ENCODE data around the gene PDE7B. TPM values are rescaled to one million over a fixed set of nuclear protein-coding genes. Genes with fewer than 3 reads are reported as not detected.

The PDE7B gene
- total and polyA plus RNA-seq, 2 donors (not counting 1 experiment from before 2014, with no cell fraction given), result 2.6 to 7.5 TPM

GRCh38 chr6:135909737-135910387 is 58.4 kb downstream of the PDE7B start:
- peak overlapping the region; percentile 21 for H3K4me3 Mint-ChIP-seq
- CTCF ChIA-PET, result interaction anchor here (0.6 to 8.7 kb wide), 65 partner anchors 9 to 459 kb away, joined by 3 to 173 read pairs (median 4); partner anchors contain the start of gene PDE7B
- Histone ChIP-seq H3K4me1 (ENCODE audit: control insufficient read depth in 2 of 2, insufficient read depth in 2 of 2, low read length in 2 of 2) (peaks cover 0 to 3% of the 10 kb centered on the region in 2 donors), H2AFZ (ENCODE audit: insufficient read depth, low read depth, low read length, poor library complexity, severe bottlenecking) (peak overlapping the region; percentile 46), H4K20me1 (ENCODE audit: control insufficient read depth, insufficient read depth, low read length, poor library complexity, severe bottlenecking) (no peaks in the 10 kb centered on the region), H3K4me3 (ENCODE audit: control extremely low read depth in 1 of 5, extremely low read depth in 1 of 5, insufficient read depth in 1 of 5, low read depth in 2 of 5, low read length in 4 of 5) (no peak overlapping the region), H3K9ac (ENCODE audit: low read length) (no peak overlapping the region), H3K79me2 (ENCODE audit: control insufficient read depth, insufficient read depth, low read length) (no peaks in the 10 kb centered on the region), H3K9me3 (ENCODE audit: control extremely low read depth in 1 of 3, control insufficient read depth in 2 of 3, insufficient read depth in 1 of 3, low read length in 2 of 3) (no peaks in the 10 kb centered on the region), H3K4me2 (replicated peaks; ENCODE audit: low read depth, low read length, poor library complexity, severe bottlenecking) (peak overlapping the region; percentile 24), H3K27me3 (replicated peaks in 1 of 4; ENCODE audit: control extremely low read depth in 1 of 4, control insufficient read depth in 3 of 4, insufficient read depth in 4 of 4, low read length in 3 of 4) (no peaks in the 10 kb centered on the region), H3K27ac (ENCODE audit: low read length in 2 of 2) (no peak overlapping the region), H3K36me3 (replicated peaks in 1 of 2; ENCODE audit: control extremely low read depth in 1 of 2, control insufficient read depth in 1 of 2, extremely low read depth in 1 of 2, insufficient read depth in 2 of 2, low read length in 1 of 2) (peaks cover 0 to 1% of the 10 kb centered on the region in 2 experiments)
- intact Hi-C loops (cut with micrococcal nuclease), result loop anchor here (1.0 to 10.0 kb wide), 7 partner anchors 30 to 457 kb away; partner anchors contain the start of gene PDE7B
- peaks cover 2% of the 10 kb centered on the region for H3K4me1 Mint-ChIP-seq
- H3K27me3 Mint-ChIP-seq, result no peaks in the 10 kb centered on the region
- H3K27ac Mint-ChIP-seq, result peak overlapping the region; percentile 53
- H3K9me3 Mint-ChIP-seq (ENCODE audit: insufficient read depth), result no peaks in the 10 kb centered on the region
- peak; percentile 80 for DNase-seq
- no peak for TF ChIP-seq EZH2 (IDR thresholded peaks at IDR 0.05; ENCODE audit: borderline replicate concordance, insufficient read depth, low read depth, low read length, poor library complexity, severe bottlenecking)
- TF ChIP-seq, protein P1, sequence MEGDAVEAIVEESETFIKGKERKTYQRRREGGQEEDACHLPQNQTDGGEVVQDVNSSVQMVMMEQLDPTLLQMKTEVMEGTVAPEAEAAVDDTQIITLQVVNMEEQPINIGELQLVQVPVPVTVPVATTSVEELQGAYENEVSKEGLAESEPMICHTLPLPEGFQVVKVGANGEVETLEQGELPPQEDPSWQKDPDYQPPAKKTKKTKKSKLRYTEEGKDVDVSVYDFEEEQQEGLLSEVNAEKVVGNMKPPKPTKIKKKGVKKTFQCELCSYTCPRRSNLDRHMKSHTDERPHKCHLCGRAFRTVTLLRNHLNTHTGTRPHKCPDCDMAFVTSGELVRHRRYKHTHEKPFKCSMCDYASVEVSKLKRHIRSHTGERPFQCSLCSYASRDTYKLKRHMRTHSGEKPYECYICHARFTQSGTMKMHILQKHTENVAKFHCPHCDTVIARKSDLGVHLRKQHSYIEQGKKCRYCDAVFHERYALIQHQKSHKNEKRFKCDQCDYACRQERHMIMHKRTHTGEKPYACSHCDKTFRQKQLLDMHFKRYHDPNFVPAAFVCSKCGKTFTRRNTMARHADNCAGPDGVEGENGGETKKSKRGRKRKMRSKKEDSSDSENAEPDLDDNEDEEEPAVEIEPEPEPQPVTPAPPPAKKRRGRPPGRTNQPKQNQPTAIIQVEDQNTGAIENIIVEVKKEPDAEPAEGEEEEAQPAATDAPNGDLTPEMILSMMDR (IDR thresholded peaks at IDR 0.05), result peak; percentile 85
- POLR2A ChIA-PET, result no interaction called here
- ATAC-seq (ENCODE audit: low read depth), result peak; percentile 85
- WGBS (ENCODE audit: insufficient coverage), result 40% methylated on average over 5 of the region's 9 CpGs
